GM23338 (cell line): Measurements from ENCODE around the gene EIF1B. TPM values are rescaled to one million over a fixed set of nuclear protein-coding genes. Genes with fewer than 3 reads are reported as not detected.

Experiments
- ATAC-seq: fragments of 200-7000 bp; cut with Tn5 transposase; 3 replicates; pipeline ENCODE4 v1.9.1; 2020
- DNase-seq: peaks from one replicate; pipeline ENCODE4 v3.0.0-alpha.2; 2015; ENCODE audit warnings: low spot score
- H2AFZ ChIP-seq: fragments of 200-600 bp; sonication (generic); 2 replicates; pipeline ENCODE4 v1.8.0; 2016; ENCODE audit warnings: antibody characterized with exemption, mild to moderate bottlenecking, moderate library complexity
- H3F3A ChIP-seq: fragments of 200-600 bp; sonication (generic); replicated peaks from 2 replicates; pipeline ENCODE4 v1.8.0; 2017; ENCODE audit warnings: antibody characterized with exemption, mixed run types, low read depth
- H3K27ac ChIP-seq: fragments of 200-600 bp; sonication (generic); 2 replicates; pipeline ENCODE4 v1.6.1; 2016; ENCODE audit warnings: low read depth
- H3K27me3 ChIP-seq: fragments of 200-600 bp; sonication (generic); 2 replicates; pipeline ENCODE4 v1.8.0; 2016; ENCODE audit warnings: mild to moderate bottlenecking, mixed run types, moderate library complexity; ENCODE audit not compliant: insufficient read depth
- H3K36me3 ChIP-seq: fragments of 200-600 bp; sonication (generic); 2 replicates; pipeline ENCODE4 v1.8.0; 2016; ENCODE audit warnings: mild to moderate bottlenecking; ENCODE audit not compliant: insufficient read depth
- H3K4me1 ChIP-seq: fragments of 200-600 bp; sonication (generic); 2 replicates; pipeline ENCODE4 v1.8.0; 2016; ENCODE audit warnings: mild to moderate bottlenecking, moderate library complexity; ENCODE audit not compliant: insufficient read depth
- H3K4me2 ChIP-seq: fragments of 200-600 bp; sonication (generic); 2 replicates; pipeline ENCODE4 v1.7.1; 2017; ENCODE audit warnings: mixed run types
- H3K4me3 ChIP-seq: fragments of 200-600 bp; sonication (generic); 2 replicates; pipeline ENCODE4 v1.6.1; 2016; ENCODE audit warnings: mixed run types
- H3K79me2 ChIP-seq: fragments of 200-600 bp; sonication (generic); replicated peaks from 2 replicates; pipeline ENCODE4 v1.8.0; 2017; ENCODE audit warnings: mild to moderate bottlenecking; ENCODE audit not compliant: insufficient read depth
- H3K9me2 ChIP-seq: fragments of 200-600 bp; sonication (generic); 2 replicates; pipeline ENCODE4 v1.8.0; 2017; ENCODE audit not compliant: insufficient read depth
- H4K20me1 ChIP-seq: fragments of 200-600 bp; sonication (generic); replicated peaks from 2 replicates; pipeline ENCODE4 v1.8.0; 2017; ENCODE audit warnings: mild to moderate bottlenecking; ENCODE audit not compliant: insufficient read depth
- H3K27ac Mint-ChIP-seq: 2 replicates; pipeline ENCODE4 v1.8.0; 2020; ENCODE audit warnings: inconsistent platforms, mild to moderate bottlenecking, moderate library complexity, mixed read lengths
- H3K27me3 Mint-ChIP-seq: 3 replicates; pipeline ENCODE4 v1.8.0; 2022; ENCODE audit warnings: low read depth, mild to moderate bottlenecking, moderate library complexity, mixed read lengths, inconsistent platforms; ENCODE audit not compliant: insufficient read depth, poor library complexity
- H3K36me3 Mint-ChIP-seq: 3 replicates; pipeline ENCODE4 v1.8.0; 2021; ENCODE audit warnings: low read depth, mild to moderate bottlenecking, inconsistent platforms, moderate library complexity, mixed read lengths
- H3K4me1 Mint-ChIP-seq: 3 replicates; pipeline ENCODE4 v1.8.0; 2020; ENCODE audit warnings: mild to moderate bottlenecking, inconsistent platforms, mixed read lengths
- H3K4me3 Mint-ChIP-seq: 3 replicates; pipeline ENCODE4 v1.8.0; 2021; ENCODE audit warnings: moderate library complexity, mild to moderate bottlenecking, inconsistent platforms, mixed read lengths
- H3K9me3 Mint-ChIP-seq: 3 replicates; pipeline ENCODE4 v1.8.0; 2020; ENCODE audit warnings: moderate library complexity, mild to moderate bottlenecking, inconsistent platforms, mixed read lengths
- CREB1 ChIP-seq: fragments of 250-450 bp; sonication (Bioruptor Pico); IDR thresholded peaks from 2 replicates; pipeline ENCODE4 v1.5.0; 2020; ENCODE audit warnings: low read depth, mild to moderate bottlenecking, moderate library complexity
- CTCF ChIP-seq, 2 experiments: fragments of 200-600 bp in 1 of 2; sonication (generic) in 1 of 2; conservative IDR thresholded peaks; 2 replicates each; pipeline versions ENCODE4 v1.5.1 to v1.6.1; 2016 to 2017; ENCODE audit warnings: antibody characterized with exemption in 2 of 2, low read depth in 2 of 2, mild to moderate bottlenecking in 2 of 2, moderate library complexity in 1 of 2
- ETS1 ChIP-seq: IDR thresholded peaks from 2 replicates; pipeline ENCODE4 v1.6.1; 2016; ENCODE audit warnings: antibody characterized with exemption
- EZH2 ChIP-seq: fragments of 200-600 bp; sonication (generic); IDR thresholded peaks from one replicate; pipeline ENCODE4 v1.8.0; 2017; ENCODE audit warnings: antibody characterized with exemption, mild to moderate bottlenecking, low read depth; ENCODE audit not compliant: unreplicated experiment
- EZH2phosphoT487 ChIP-seq: fragments of 200-600 bp; sonication (generic); IDR thresholded peaks from one replicate; pipeline ENCODE4 v1.8.1; 2018; ENCODE audit warnings: antibody characterized with exemption; ENCODE audit not compliant: unreplicated experiment
- JUNB ChIP-seq: IDR thresholded peaks from one replicate; pipeline ENCODE4 v1.6.1; 2016; ENCODE audit warnings: antibody characterized with exemption; ENCODE audit not compliant: unreplicated experiment
- NANOG ChIP-seq: IDR thresholded peaks from 2 replicates; pipeline ENCODE4 v1.6.1; 2016; ENCODE audit warnings: antibody characterized with exemption, borderline replicate concordance
- POLR2AphosphoS5 ChIP-seq: IDR thresholded peaks from 2 replicates; pipeline ENCODE4 v1.6.1; 2016; ENCODE audit warnings: antibody characterized with exemption, low read depth
- ZNF114 ChIP-seq: fragments of 250-450 bp; sonication (Bioruptor Pico); IDR thresholded peaks from 2 replicates; pipeline ENCODE4 v1.5.0; 2020; ENCODE audit warnings: mild to moderate bottlenecking, moderate library complexity
- ZNF331 ChIP-seq: fragments of 250-450 bp; sonication (Bioruptor Pico); IDR thresholded peaks from 2 replicates; pipeline ENCODE4 v1.5.0; 2020; ENCODE audit warnings: low read depth, mild to moderate bottlenecking, moderate library complexity
- ZNF462 ChIP-seq: fragments of 250-450 bp; sonication (Bioruptor Pico); IDR thresholded peaks from 2 replicates; pipeline ENCODE4 v1.5.0; 2020; ENCODE audit warnings: mild to moderate bottlenecking, moderate library complexity
- polyA plus RNA-seq: library from polyadenylated mRNA; unstranded; fragments of >200 nt; fragmentation: Nextera tagmentation; extraction: Ambion mirVana; gene quantifications from 2 replicates; pipeline ENCODE4 v1.2.1, GENCODE V29; 2016
- total RNA-seq: library from RNA; depleted of rRNA; stranded (reverse); fragments of >200 nt; shearing (Covaris generic); gene quantifications from 2 replicates; pipeline ENCODE4 v1.2.3, GENCODE V29; 2014

Gene EIF1B
- total and polyA plus RNA-seq, 2 experiments from 2014 or later: 24.4 to 229 TPM

DNA sequence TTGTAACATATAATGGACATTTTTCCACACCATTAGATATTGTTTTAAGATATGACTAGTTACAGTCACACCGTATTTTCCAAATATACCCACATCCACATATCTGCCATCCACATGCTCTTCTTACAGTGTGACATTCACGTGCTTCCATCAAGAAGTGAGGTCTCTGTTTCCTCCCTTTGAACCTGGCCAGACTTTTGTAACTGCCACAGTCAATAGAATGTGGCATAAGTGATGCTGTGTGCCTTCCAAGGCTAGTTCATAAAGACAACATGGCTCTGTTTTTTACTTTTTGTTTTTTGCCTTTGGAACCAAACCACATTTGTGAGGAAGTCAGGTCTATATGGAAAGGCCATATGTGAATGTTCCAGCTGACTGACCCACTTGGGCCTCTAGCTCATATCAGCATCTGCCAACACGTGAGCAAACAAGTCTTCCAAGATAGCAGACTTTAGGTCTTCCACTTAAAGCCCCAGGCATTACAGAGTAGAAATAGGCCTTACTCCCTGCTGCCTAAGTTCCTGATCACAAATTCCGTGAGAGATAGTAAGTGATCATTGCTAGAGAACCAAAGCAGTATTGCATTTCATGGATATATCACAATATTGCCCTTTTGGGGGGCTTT, 27.1 kb downstream of the EIF1B start (continued):
- TF ChIP-seq ZNF462 (CRISPR knock-in tag): no peak
- TF ChIP-seq CREB1 (CRISPR knock-in tag): no peak

DNA sequence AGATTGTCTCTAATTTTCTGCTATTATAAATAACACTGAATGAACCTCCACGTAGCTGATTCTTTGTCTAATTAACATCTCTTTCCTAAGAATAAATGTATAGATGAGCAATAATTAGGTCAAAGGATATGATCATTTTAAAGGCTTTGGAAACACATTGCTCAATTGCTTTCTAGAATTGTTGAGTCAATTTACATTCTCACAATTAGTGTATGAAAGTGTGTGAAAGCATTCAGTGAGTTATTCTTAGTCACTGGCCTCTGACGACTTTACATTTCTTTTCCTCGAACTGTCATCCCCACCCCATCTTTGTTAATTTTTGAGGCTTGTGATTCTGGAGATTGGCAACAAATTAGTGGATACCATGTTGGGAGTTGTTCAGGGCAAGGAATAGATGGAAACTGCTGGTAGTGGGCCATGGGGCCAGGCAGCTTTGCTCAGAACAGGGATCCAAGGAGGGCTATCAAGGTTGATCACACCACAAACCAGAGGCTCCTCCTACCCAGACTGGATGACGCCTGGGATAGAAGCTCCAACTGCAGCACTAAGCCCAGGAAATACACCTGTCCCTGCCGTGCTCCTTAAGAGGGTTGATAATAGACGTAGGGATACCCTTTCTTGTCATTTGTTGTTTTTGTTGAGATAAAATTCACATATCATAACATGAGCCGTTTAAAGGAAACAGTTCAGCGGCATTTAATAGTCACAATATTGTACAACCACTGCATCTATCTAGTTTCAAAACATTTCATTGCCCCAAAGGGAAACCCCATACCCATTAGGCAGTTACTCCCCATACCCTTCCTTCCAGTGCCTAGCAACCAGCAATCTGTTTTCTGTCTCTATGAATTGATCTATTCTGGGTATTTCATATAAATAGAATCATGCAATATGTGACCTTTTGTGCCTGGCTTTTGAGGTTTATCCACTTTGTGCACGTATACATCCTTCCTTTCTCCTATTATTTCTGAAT, 27.9 kb downstream of the EIF1B start:
- no peak overlapping the region for H3K4me2 ChIP-seq
- H3K4me1 ChIP-seq: no peaks in the 10 kb centered on the region
- H2AFZ ChIP-seq: no peak overlapping the region
- no peaks in the 10 kb centered on the region for H3K36me3 ChIP-seq
- DNase-seq (no peak), ATAC-seq (no peak)
- no peak overlapping the region for H3K27ac ChIP-seq
- H3K9me2 ChIP-seq: peaks cover 8% of the 10 kb centered on the region; the same call in 1 of the 2 replicates
- H3K79me2 ChIP-seq: no peaks in the 10 kb centered on the region
- H4K20me1 ChIP-seq: no peaks in the 10 kb centered on the region
- H3F3A ChIP-seq: no peaks in the 10 kb centered on the region
- Mint-ChIP-seq H3K27me3 (no peaks in the 10 kb centered on the region), H3K9me3 (no peaks in the 10 kb centered on the region), H3K36me3 (no peaks in the 10 kb centered on the region), H3K4me3 (no peak overlapping the region), H3K27ac (no peak overlapping the region), H3K4me1 (no peaks in the 10 kb centered on the region; the same call in 2 of the 3 replicates)
- no peaks in the 10 kb centered on the region for H3K27me3 ChIP-seq
- no peak overlapping the region for H3K4me3 ChIP-seq
- TF ChIP-seq ETS1: no peak
- TF ChIP-seq NANOG: no peak
- TF ChIP-seq CTCF (conservative IDR thresholded peaks at IDR 0.05; ENCODE audit: low read depth in 2 of 2): no peak
- no peak for TF ChIP-seq ZNF114 (CRISPR knock-in tag)
- no peak for TF ChIP-seq EZH2
- no peak for TF ChIP-seq ZNF331 (CRISPR knock-in tag)
- no peak for TF ChIP-seq EZH2phosphoT487
- no peak for TF ChIP-seq POLR2AphosphoS5
- no peak for TF ChIP-seq JUNB
